Activated CD8-positive, alpha-beta memory T cell treated with anti-CD3 and anti-CD28 coated beads for 48 hours (primary cell): ENCODE measurements around the gene HOXD8.
A peak's percentile ranks its signal among the peaks of the same experiment; 100 is the strongest.

ENCODE experiments used
- DNase-seq, 3 experiments: peaks; one replicate each; pipeline ENCODE4 v3.0.0-alpha.2; 2020; ENCODE audit warnings: low read depth in 2 of 3, low spot score in 2 of 3

HOXD8 gene

DNA sequence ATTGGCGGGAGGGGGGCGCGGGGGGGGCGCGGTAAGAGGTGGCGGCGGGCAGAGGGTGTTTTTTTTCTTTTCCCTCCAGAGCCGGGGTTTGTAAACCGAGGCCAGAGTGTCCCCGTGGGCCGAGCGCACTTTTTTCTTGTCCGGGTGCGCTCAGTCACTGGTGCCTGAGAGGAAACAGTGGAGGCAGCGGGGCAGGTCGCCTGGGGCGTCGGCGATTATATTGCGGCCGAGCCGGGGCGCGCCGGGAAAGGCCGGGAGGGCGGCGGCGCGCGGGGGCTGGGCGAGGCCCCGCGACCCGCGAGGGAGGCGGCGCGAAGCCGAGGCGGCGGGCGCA lies 275 bp downstream of the HOXD8 start:
- DNase-seq, result no peak

DNA sequence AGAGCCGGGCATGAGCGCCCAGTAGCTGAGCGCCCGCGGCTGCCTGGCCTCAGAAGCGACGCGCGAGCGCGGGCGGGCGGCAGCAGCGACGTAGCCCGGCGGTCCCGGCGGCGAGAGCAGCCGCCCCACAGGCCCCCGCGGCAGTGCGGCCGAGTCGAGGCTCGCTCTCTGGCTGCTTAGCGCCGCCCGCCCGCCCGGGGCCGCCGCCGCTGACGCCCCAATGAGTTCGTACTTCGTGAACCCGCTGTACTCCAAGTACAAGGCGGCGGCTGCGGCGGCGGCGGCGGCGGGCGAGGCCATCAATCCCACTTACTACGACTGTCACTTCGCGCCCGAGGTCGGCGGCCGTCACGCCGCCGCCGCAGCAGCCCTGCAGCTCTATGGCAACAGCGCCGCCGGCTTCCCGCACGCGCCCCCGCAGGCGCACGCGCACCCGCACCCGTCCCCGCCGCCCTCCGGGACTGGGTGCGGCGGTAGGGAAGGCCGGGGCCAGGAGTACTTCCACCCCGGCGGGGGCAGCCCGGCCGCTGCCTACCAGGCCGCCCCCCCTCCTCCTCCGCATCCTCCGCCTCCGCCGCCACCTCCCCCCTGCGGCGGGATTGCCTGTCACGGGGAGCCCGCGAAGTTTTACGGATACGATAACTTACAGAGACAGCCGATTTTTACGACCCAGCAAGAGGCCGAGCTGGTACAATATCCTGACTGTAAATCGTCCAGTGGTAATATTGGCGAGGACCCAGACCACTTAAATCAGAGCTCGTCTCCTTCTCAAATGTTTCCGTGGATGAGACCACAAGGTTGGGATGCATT lies 847 bp downstream of the HOXD8 start:
- DNase-seq, result no peak

- no peak for DNase-seq
Observed at GRCh38 chr2:176130957-176131847, 1.7 kb downstream of the HOXD8 start.

- DNase-seq, result no peak
Observed at GRCh38 chr2:176131848-176132158, 2.3 kb downstream of the HOXD8 start.

DNA sequence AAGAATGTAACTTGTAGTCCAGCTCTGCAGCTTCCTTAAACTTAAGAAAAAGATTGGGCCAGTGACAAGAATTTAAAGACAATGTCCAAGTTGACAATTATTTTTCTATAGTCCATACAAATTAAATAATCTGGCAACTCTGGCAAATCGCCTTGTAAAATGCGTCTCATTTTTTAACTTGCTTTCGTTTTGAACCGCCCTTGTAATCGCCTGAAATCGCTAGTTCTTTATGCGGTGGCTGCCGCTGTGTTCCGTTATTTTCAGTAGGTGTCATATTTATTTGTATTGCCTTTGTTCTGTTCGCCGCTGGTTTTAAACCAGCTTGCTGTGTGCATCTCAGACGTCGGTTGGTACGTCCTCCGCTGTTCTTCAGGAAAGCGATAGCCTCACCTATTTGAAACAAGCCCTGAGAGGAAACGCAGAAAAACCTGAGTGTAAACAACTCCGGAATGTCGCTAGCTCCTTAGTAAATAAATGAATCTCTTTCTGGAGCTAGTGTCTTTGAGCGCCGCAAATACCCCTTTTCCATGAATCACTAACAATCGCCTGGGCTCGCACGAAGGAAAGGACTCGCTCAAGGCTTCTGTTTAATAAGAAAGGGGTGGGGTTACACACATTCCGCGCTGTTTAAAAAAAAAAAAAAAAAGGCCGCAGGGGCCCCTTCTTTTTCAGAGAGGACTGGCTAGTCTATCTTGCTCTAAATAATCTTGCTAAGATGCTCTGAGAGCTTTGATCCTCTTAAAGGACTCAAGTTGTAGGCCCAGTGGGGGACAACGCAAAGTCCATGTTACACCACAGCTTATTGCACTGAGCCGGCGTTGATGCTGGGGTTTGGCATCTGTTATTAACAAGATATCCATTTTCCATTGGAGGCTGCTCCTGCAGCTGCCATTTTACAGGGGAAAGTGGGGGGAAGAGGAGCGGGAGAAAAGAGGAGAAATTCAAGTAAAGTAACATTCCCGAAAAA lies 3.0 kb downstream of the HOXD8 start:
- no peak for DNase-seq

GRCh38 chr2:176133389-176133788 lies 3.9 kb downstream of the HOXD8 start:
- no peak for DNase-seq

DNA sequence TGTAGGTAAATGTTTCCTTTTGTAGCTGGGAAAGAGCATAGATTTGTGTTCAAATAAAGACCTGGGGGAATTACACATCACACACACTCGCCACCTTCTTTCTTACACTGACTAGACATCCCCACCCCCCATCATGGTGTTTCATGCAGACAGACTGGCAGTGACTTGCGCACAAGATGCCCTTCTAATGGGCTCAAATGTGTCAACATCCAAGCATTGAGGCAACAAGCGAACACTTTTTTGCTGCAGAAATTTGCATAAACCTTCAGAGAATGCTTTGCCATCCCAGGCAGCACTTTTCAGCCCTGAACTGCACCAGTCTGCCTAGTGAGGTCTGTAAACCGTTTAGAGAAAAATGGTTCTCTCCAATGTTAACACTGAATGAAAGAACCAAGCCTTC lies 4.5 kb downstream of the HOXD8 start:
- DNase-seq, result no peak

GRCh38 chr2:176135035-176135440 lies 5.5 kb downstream of the HOXD8 start:
- DNase-seq, result no peak

- DNase-seq, result no peak
Observed at GRCh38 chr2:176136374-176137251, 7.1 kb downstream of the HOXD8 start.

DNA sequence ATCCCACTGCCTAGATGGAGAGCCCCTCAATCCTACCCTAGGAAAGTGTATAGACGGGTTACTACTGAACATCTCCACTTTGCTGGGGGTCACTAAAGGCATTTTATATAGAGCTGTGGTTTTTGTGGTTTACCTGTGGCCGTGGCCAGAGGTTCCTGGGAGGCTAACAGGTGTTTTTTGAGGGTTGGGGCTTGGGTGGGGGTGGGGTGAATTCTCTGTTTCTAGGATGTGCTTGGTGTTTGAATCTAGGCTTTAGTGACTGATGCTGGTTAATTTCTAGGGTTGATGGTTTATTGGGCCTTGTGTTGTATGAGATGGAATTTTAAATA lies 7.7 kb downstream of the HOXD8 start:
- no peak for DNase-seq

GRCh38 chr2:176137906-176138305 lies 8.4 kb downstream of the HOXD8 start:
- no peak for DNase-seq

DNA sequence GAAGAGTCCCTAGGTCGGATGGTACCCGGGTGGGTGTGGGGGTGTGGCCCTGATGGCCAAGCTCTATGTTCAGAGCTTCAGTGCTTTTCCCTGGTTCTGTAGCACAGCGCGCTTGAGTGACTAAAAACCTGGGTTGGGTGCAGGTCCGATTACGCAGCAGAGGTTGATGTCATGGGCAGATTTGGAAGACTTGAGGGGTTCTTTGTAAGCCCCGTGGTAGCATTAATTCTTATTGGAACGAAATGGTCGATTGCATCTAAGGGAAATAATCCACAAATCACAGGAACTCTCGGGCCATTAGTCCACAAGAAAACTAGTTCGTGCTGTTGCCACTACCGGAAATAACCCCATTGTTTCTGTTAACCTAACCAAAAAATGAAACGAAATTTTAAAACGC lies 9.0 kb downstream of the HOXD8 start:
- no peak for DNase-seq

- DNase-seq, result no peak
Observed at GRCh38 chr2:176138923-176139660, 9.6 kb downstream of the HOXD8 start.

GRCh38 chr2:176139661-176140512 lies 10.4 kb downstream of the HOXD8 start:
- no peak for DNase-seq

DNA sequence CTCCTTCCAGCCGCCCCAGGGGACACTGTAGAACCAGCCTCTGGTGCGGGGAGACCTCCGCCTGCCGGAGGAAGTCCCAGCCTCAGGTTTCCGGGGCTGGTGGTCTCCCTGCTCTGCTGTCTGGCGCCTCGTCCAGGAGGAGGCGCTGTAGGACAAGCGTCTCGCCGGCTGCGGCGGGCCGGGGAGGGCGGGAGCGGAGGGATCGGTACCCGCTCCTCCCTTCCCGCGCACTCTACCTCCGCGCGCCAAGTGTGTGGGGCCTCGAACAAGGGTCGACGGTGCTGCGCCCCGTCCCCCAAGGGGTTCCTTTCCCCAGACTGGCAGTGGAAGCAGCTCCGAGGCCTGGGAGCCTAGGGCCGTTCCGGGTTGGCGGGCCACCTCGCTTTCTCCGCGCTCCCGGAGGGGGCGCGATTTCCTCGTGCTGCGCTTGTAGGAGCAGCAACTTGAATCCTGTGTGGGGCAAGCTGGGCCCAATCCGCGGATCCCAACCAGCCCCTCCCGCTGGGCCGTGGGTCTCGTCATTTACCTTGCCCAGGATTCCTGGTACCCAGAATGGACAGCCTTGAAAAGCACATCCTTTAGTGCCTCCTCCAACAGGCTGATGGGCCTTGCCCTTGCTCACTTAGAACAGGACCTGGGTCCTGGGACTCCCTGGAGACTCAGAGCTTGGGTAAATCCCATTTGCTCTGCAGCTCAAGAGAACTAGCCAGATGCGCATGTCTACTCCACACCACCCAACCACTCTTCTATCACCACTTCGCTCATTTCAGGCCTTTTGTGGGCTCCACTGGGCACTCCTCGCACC lies 11.2 kb downstream of the HOXD8 start:
- DNase-seq, result peak; percentile 39 to 60 (median 57)

DNA sequence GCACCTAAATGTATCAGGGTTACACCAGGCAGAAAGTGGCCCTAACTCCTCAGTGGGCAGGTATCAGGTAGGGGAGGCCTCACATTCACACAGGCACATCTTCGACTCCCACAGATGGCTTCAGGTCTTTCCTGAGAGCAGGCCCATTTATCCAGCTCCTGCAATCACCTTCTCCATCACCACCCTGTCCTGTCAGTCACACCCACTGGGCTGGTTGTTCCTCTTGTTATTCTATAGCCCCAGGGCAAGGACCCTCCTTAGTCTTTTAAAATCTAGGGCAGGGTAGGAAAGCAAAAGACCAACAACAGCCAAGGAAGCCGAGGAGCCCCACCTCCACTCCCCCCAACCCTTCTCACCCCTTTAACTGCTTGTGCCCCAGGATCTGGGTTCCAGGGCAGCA lies 12.8 kb downstream of the HOXD8 start:
- DNase-seq, result no peak

- no peak for DNase-seq
Observed at GRCh38 chr2:176145085-176145969, 15.8 kb downstream of the HOXD8 start.
